Tibial nerve (tissue), 4 donors: ENCODE measurements around the gene FBXW11. TPM values are rescaled to one million over a fixed set of nuclear protein-coding genes. Genes with fewer than 3 reads are reported as not detected.

Source experiments
- DNase-seq, 2 donors: peaks; one replicate each; pipeline ENCODE4 v3.0.0-alpha.2; 2019; ENCODE audit warnings: low spot score in 2 of 2
- H3K27ac ChIP-seq, 4 donors: fragments of 200-600 bp; sonication (generic) in 3 of 4; one replicate each; pipeline ENCODE4 v1.5.1; 2017 to 2019; ENCODE audit warnings: mild to moderate bottlenecking in 1 of 4
- H3K27me3 ChIP-seq, 2 donors: fragments of 200-600 bp; sonication (generic) in 1 of 2; one replicate each; pipeline versions ENCODE4 v1.5.1 to v1.6.0; 2017 to 2019
- H3K36me3 ChIP-seq, 3 donors: fragments of 200-600 bp; sonication (generic); one replicate each; pipeline ENCODE4 v1.5.1; 2018 to 2019
- H3K4me1 ChIP-seq, 4 donors: fragments of 200-600 bp; sonication (generic) in 3 of 4; one replicate each; pipeline ENCODE4 v1.5.1; 2017 to 2019
- H3K4me3 ChIP-seq, 4 donors: fragments of 200-600 bp; sonication (generic) in 3 of 4; one replicate each; pipeline ENCODE4 v1.5.1; 2017 to 2019; ENCODE audit warnings: mild to moderate bottlenecking in 1 of 4, moderate library complexity in 1 of 4
- H3K9me3 ChIP-seq, 4 donors: fragments of 200-600 bp; sonication (generic) in 3 of 4; one replicate each; pipeline ENCODE4 v1.5.1; 2017 to 2019
- CTCF ChIP-seq, 5 experiments: fragments of 200-600 bp in 3 of 5; fragments of 450-650 bp in 2 of 5; sonication (generic) in 3 of 5; IDR thresholded peaks; one replicate each; pipeline ENCODE4 v1.5.1; 2016 to 2019; ENCODE audit warnings: antibody characterized with exemption in 5 of 5, mild to moderate bottlenecking in 3 of 5, moderate library complexity in 2 of 5
- EP300 ChIP-seq, 2 donors: sonication (generic); formaldehyde crosslinking; IDR thresholded peaks; one replicate each; pipeline ENCODE4 v1.6.1; 2017; ENCODE audit warnings: antibody characterized with exemption in 2 of 2, mild to moderate bottlenecking in 1 of 2
- POLR2A ChIP-seq, 2 donors: fragments of 450-650 bp; IDR thresholded peaks; one replicate each; pipeline ENCODE4 v1.6.1; 2017; ENCODE audit warnings: antibody characterized with exemption in 2 of 2, mild to moderate bottlenecking in 2 of 2, moderate library complexity in 2 of 2
- WGBS, 2 donors: methylation state at CpG; one replicate each; pipeline ENCODE4 v1.1.5; 2018; 5-methylcytosine and 5-hydroxymethylcytosine counted together
- total RNA-seq, 4 donors: library from RNA; depleted of rRNA; stranded (reverse); fragments of >200 nt; gene quantifications; one replicate each; pipeline ENCODE4 v1.1.0, GENCODE V29; 2016

FBXW11 gene
- total RNA-seq, 4 donors from 2014 or later, result 49.2 to 96.4 (median 73.4) TPM

- no peak overlapping the region for H3K27ac ChIP-seq
- H3K4me1 ChIP-seq, result peaks cover 0 to 21% (median 13%) of the 10 kb centered on the region in 4 donors
- H3K4me3 ChIP-seq, result no peak overlapping the region
- TF ChIP-seq CTCF (IDR thresholded peaks at IDR 0.05) (no peak), EP300 (IDR thresholded peaks at IDR 0.05) (no peak), POLR2A (IDR thresholded peaks at IDR 0.05) (no peak)
- H3K9me3 ChIP-seq, result no peaks in the 10 kb centered on the region
- no peak for DNase-seq
- H3K27me3 ChIP-seq, result no peaks in the 10 kb centered on the region
- no peaks in the 10 kb centered on the region for H3K36me3 ChIP-seq
- WGBS, 2 donors, result 66% methylated on average over 5 of the region's 5 CpGs
Measured at GRCh38 chr5:172009536-172010270, 3.3 kb upstream of the FBXW11 start.

GRCh38 chr5:172008689-172009141 lies 2.3 kb upstream of the FBXW11 start:
- H3K4me3 ChIP-seq, result no peak overlapping the region
- H3K27me3 ChIP-seq, result no peaks in the 10 kb centered on the region
- no peaks in the 10 kb centered on the region for H3K36me3 ChIP-seq
- DNase-seq, result no peak
- H3K4me1 ChIP-seq, result peaks cover 0 to 31% (median 23%) of the 10 kb centered on the region in 4 donors
- 38 to 44% methylated on average over 6 of the region's 6 CpGs for WGBS, 2 donors
- no peak overlapping the region for H3K27ac ChIP-seq
- no peak for TF ChIP-seq CTCF (IDR thresholded peaks at IDR 0.05)
- no peak for TF ChIP-seq EP300 (IDR thresholded peaks at IDR 0.05)
- no peak for TF ChIP-seq POLR2A (IDR thresholded peaks at IDR 0.05)
- H3K9me3 ChIP-seq, result no peaks in the 10 kb centered on the region

GRCh38 chr5:172008111-172008455 lies 1.6 kb upstream of the FBXW11 start:
- Histone ChIP-seq H3K27ac (peak overlapping the region in 2 of 4 donors; percentile 94 to 95), H3K4me3 (peak overlapping the region in 1 of 4 donors; percentile 92), H3K4me1 (peaks cover 0 to 38% (median 29%) of the 10 kb centered on the region in 4 donors), H3K36me3 (no peaks in the 10 kb centered on the region), H3K9me3 (no peaks in the 10 kb centered on the region), H3K27me3 (no peaks in the 10 kb centered on the region)
- no peak for TF ChIP-seq CTCF (IDR thresholded peaks at IDR 0.05)
- no peak for TF ChIP-seq EP300 (IDR thresholded peaks at IDR 0.05)
- TF ChIP-seq POLR2A (IDR thresholded peaks at IDR 0.05), result no peak
- WGBS, 2 donors, result 39 to 43% methylated on average over 3 of the region's 3 CpGs
- no peak for DNase-seq

- H3K27ac ChIP-seq, result peak overlapping the region; percentile 94 to 96 (median 95)
- H3K27me3 ChIP-seq, result no peaks in the 10 kb centered on the region
- DNase-seq, result no peak
- 28 to 31% methylated on average over 37 of the region's 37 CpGs for WGBS, 2 donors
- peak overlapping the region; percentile 88 to 98 (median 92) for H3K4me3 ChIP-seq
- H3K4me1 ChIP-seq, result peaks cover 0 to 43% (median 30%) of the 10 kb centered on the region in 4 donors
- H3K36me3 ChIP-seq, result no peaks in the 10 kb centered on the region
- TF ChIP-seq EP300 (IDR thresholded peaks at IDR 0.05), result no peak
- TF ChIP-seq POLR2A (IDR thresholded peaks at IDR 0.05), result no peak
- TF ChIP-seq CTCF (IDR thresholded peaks at IDR 0.05), result no peak
- H3K9me3 ChIP-seq, result no peaks in the 10 kb centered on the region
Measured at GRCh38 chr5:172007175-172008110, 1.0 kb upstream of the FBXW11 start.
